Bronchial epithelial cell (primary cell): ENCODE measurements around the gene MMP14. TPM values are rescaled to one million over a fixed set of nuclear protein-coding genes. Genes with fewer than 3 reads are reported as not detected.

Experiments used
- DNase-seq: peaks from one replicate; pipeline ENCODE4 v3.0.0-alpha.2; 2010; ENCODE audit warnings: low read depth
- FAIRE-seq: peaks from 2 replicates; lab custom pipeline; 2011; peaks lifted over from hg19 to GRCh38; lab: Jason Lieb, UNC
- H3K27me3 ChIP-seq: 2 replicates; pipeline ENCODE4 v1.5.1; 2011; ENCODE audit warnings: low read length; ENCODE audit not compliant: control insufficient read depth, insufficient read depth
- H3K36me3 ChIP-seq: 2 replicates; pipeline ENCODE4 v1.5.1; 2011; ENCODE audit warnings: low read length; ENCODE audit not compliant: control insufficient read depth, insufficient read depth
- H3K4me3 ChIP-seq: 2 replicates; pipeline ENCODE4 v1.5.1; 2011; ENCODE audit warnings: mild to moderate bottlenecking, low read depth, low read length, control low read depth
- total RNA-seq: library from RNA; depleted of rRNA; stranded (reverse); fragments of >200 nt; gene quantifications from 2 replicates; pipeline ENCODE4 v1.2.1, GENCODE V29; 2014
- TF ChIP-seq, protein P1 (sequence below): IDR thresholded peaks from 2 replicates; pipeline ENCODE4 v1.5.1; 2011; ENCODE audit warnings: mild to moderate bottlenecking, moderate library complexity, low read length, control low read depth, inconsistent platforms; ENCODE audit not compliant: insufficient read depth, severe bottlenecking

MMP14 gene
- total RNA-seq, 1 donor from 2014 or later = 126 TPM

DNA sequence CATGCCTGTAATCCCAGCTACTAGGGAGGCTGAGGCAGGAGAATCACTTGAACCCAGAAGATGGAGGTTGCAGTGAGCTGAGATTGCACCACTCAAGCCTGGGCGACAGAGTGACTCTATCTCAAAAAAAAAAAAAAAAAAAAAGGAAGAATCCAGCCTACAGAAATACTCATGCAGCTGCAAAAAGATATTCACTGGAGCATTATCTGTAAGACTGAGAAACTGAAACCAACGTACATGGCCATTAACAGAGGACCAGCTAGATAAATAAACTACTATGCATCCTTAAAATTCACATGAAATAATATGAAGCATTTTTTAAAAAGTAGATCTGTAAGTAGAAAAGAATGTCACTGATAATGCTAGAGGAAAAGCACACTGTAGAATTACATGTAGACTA is 24.7 kb upstream of the MMP14 start:
- FAIRE-seq = no peak
- Histone ChIP-seq H3K4me3 (no peak overlapping the region), H3K27me3 (no peaks in the 10 kb centered on the region), H3K36me3 (no peaks in the 10 kb centered on the region)
- TF ChIP-seq, protein P1, sequence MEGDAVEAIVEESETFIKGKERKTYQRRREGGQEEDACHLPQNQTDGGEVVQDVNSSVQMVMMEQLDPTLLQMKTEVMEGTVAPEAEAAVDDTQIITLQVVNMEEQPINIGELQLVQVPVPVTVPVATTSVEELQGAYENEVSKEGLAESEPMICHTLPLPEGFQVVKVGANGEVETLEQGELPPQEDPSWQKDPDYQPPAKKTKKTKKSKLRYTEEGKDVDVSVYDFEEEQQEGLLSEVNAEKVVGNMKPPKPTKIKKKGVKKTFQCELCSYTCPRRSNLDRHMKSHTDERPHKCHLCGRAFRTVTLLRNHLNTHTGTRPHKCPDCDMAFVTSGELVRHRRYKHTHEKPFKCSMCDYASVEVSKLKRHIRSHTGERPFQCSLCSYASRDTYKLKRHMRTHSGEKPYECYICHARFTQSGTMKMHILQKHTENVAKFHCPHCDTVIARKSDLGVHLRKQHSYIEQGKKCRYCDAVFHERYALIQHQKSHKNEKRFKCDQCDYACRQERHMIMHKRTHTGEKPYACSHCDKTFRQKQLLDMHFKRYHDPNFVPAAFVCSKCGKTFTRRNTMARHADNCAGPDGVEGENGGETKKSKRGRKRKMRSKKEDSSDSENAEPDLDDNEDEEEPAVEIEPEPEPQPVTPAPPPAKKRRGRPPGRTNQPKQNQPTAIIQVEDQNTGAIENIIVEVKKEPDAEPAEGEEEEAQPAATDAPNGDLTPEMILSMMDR = no peak
- no peak for DNase-seq

DNA sequence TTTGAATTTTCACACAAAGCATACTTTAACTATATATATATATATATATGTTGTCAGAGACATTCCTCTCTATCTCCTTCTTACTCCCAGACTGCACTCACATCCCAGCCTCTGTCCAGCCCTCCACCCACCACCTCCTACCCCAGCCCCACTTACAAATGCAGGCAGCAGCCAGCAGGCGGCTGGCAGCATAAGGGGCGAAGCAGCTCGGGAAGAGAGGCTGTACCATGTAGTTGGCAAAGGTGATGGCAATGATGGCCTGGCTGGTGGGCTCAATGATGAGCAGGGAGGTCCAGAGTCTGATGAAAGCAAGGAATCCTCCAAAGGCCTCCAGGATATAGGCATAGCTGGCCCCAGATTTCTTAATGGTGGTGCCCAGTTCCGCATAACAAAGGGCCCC is 23.6 kb upstream of the MMP14 start:
- Histone ChIP-seq H3K27me3 (no peaks in the 10 kb centered on the region), H3K36me3 (no peaks in the 10 kb centered on the region), H3K4me3 (no peak overlapping the region)
- DNase-seq (no peak), FAIRE-seq (no peak)
- TF ChIP-seq, protein P1 = no peak

DNA sequence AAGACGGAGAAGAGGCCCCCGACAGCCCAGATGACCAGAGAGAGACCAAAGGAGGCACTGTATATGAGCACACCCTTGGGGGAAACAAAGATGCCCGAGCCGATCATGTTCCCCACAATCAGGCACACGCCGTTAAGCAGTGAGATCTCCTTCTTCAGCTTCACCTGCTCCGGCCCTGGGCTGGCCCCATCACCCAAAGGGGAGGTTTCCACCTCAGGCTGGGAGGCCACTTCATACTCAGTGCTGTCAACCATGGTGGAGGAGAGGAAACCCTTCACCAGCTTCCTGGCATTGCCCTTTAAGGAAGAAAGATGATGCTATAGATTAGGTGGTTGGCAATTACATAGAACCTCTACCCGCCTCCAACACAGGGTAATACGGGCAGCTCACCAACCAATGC is 23.2 kb upstream of the MMP14 start:
- DNase-seq (no peak), FAIRE-seq (no peak)
- TF ChIP-seq, protein P1 = no peak
- Histone ChIP-seq H3K36me3 (no peaks in the 10 kb centered on the region), H3K27me3 (no peaks in the 10 kb centered on the region), H3K4me3 (no peak overlapping the region)

DNA sequence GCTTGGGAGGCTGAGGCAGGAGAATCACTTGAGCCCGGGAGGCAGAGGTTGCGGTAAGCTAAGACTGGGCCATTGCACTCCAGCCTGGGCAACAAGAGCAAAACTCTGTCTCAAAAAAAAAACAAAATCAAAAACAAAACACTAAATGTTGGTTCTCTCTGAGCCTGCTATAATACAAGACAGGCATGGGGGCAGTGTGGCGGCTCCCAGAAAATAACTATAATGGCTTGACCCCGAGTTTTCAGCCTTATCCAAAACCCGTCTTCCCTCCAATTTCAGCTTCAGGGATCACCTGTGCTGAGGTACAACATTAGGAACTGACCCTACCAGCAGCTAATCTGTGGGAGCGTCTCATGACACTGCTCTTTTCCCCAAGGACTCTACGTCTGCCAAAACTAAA is 22.0 kb upstream of the MMP14 start:
- no peak for FAIRE-seq
- H3K36me3 ChIP-seq = no peaks in the 10 kb centered on the region
- TF ChIP-seq, protein P1 = no peak
- H3K27me3 ChIP-seq = no peaks in the 10 kb centered on the region
- no peak overlapping the region for H3K4me3 ChIP-seq
- no peak for DNase-seq

DNA sequence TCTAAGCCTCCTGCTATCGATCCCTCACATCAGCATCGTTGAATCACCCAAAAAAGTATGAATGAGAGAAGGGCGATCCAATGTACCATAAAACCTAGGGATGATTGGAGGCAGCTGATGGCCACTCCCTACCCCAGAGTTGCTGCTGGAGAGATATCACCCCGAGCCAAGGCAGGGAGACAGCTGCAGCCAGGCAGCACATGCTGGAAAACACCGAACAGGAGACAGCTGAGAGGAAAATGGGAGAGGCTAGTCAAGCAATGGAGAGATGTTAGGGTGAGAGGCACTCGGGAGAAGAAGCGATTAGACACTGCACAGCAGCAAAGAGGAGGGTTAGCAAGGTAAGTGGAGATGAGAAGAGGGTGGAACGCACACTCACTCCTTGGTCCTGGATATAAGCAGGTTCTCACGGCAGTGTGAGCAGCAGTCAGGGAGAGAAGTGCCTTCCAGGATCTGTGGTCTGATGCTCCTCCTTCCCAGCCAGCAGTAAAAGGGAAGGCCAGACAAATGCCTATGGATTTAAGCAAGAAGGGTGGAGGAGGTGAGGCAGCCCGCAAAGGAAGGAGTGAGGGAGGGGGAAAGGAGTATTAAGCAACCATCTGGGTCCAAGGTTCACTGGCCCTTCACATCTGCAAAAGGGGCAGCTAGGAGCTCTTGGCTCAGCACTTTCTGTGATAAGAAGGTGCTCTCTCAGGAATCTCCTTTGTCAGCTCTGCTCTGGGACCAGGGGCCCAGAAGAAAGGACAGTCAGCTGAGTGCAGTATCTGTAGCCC is 21.3 kb upstream of the MMP14 start, which contains the start of gene SLC7A7:
TSS of gene SLC7A7 (minus strand) at position 495 of the 773 bp plus-strand sequence. CDS start 2,037 bp downstream, outside the sequence.
- Histone ChIP-seq H3K4me3 (no peak within 1 kb of the TSS), H3K36me3 (no peaks in the 10 kb centered on the region), H3K27me3 (no peaks in the 10 kb centered on the region)
- TF ChIP-seq, protein P1 = no peak
- DNase-seq = no peak
- no peak for FAIRE-seq
